NCI-H2196 (cell line): ENCODE results near the gene ZNF91.
"Not testable (repeated sequence)": the region's sequence is repeated elsewhere in the genome, so short reads cannot be mapped to it uniquely, and the experiment has no call there.

ENCODE experiments used
- DNase-seq: peaks from one replicate; lab custom pipeline; 2025; ENCODE audit not compliant: unreplicated experiment; lab: John Stamatoyannopoulos, UW

The ZNF91 gene

GRCh38 chr19:23399443-23399842 is 4.2 kb upstream of the ZNF91 start:
- DNase-seq = no peak

GRCh38 chr19:23395722-23396117 is 449 bp upstream of the ZNF91 start:
- not testable (repeated sequence) for DNase-seq

- DNase-seq = no peak
Observed at GRCh38 chr19:23394511-23394910, 760 bp downstream of the ZNF91 start.

- no peak for DNase-seq
Observed at GRCh38 chr19:23393121-23393520, 2.1 kb downstream of the ZNF91 start.

- DNase-seq = no peak
Observed at GRCh38 chr19:23391236-23391635, 4.0 kb downstream of the ZNF91 start.

- DNase-seq = no peak
Observed at GRCh38 chr19:23385404-23385803, 9.9 kb downstream of the ZNF91 start.

- DNase-seq = no peak
Observed at GRCh38 chr19:23384858-23385257, 10.4 kb downstream of the ZNF91 start.

GRCh38 chr19:23384166-23384565 is 11.1 kb downstream of the ZNF91 start:
- DNase-seq = no peak

GRCh38 chr19:23382955-23383354 is 12.3 kb downstream of the ZNF91 start:
- DNase-seq = no peak

GRCh38 chr19:23381114-23381513 is 14.2 kb downstream of the ZNF91 start:
- no peak for DNase-seq

- DNase-seq = not testable (repeated sequence)
Observed at GRCh38 chr19:23379671-23380070, 15.6 kb downstream of the ZNF91 start.

GRCh38 chr19:23378948-23379347 is 16.3 kb downstream of the ZNF91 start:
- no peak for DNase-seq

GRCh38 chr19:23377276-23377675 is 18.0 kb downstream of the ZNF91 start:
- DNase-seq = no peak

- no peak for DNase-seq
Observed at GRCh38 chr19:23366437-23366836, 28.8 kb downstream of the ZNF91 start.

GRCh38 chr19:23366031-23366430 is 29.2 kb downstream of the ZNF91 start:
- DNase-seq = not testable (repeated sequence)

- DNase-seq = no peak
Observed at GRCh38 chr19:23365222-23365621, 30.0 kb downstream of the ZNF91 start.

- not testable (repeated sequence) for DNase-seq
Observed at GRCh38 chr19:23361843-23362242, 33.4 kb downstream of the ZNF91 start.

GRCh38 chr19:23351806-23352205 is 43.5 kb downstream of the ZNF91 start:
- DNase-seq = no peak

- DNase-seq = no peak
Observed at GRCh38 chr19:23346696-23347095, 48.6 kb downstream of the ZNF91 start.

GRCh38 chr19:23345838-23346237 is 49.4 kb downstream of the ZNF91 start:
- DNase-seq = no peak

GRCh38 chr19:23343434-23344010 is 51.7 kb downstream of the ZNF91 start:
- no peak for DNase-seq

GRCh38 chr19:23328211-23328610 is 67.1 kb downstream of the ZNF91 start:
- no peak for DNase-seq

GRCh38 chr19:23321953-23322549 is 73.2 kb downstream of the ZNF91 start:
- DNase-seq = no peak
